RPMI8226 (cell line): ENCODE results near the gene ULK1.
"Not testable (repeated sequence)": the region's sequence is repeated elsewhere in the genome, so short reads cannot be mapped to it uniquely, and the experiment has no call there.

Experiments used
- DNase-seq: peaks from one replicate; pipeline ENCODE4 v3.0.0-alpha.2; 2015

The ULK1 gene

GRCh38 chr12:131862600-131862993, 31.8 kb upstream of the ULK1 start:
- DNase-seq: no peak

GRCh38 chr12:131862994-131863710, 31.3 kb upstream of the ULK1 start:
- DNase-seq: no peak

DNA sequence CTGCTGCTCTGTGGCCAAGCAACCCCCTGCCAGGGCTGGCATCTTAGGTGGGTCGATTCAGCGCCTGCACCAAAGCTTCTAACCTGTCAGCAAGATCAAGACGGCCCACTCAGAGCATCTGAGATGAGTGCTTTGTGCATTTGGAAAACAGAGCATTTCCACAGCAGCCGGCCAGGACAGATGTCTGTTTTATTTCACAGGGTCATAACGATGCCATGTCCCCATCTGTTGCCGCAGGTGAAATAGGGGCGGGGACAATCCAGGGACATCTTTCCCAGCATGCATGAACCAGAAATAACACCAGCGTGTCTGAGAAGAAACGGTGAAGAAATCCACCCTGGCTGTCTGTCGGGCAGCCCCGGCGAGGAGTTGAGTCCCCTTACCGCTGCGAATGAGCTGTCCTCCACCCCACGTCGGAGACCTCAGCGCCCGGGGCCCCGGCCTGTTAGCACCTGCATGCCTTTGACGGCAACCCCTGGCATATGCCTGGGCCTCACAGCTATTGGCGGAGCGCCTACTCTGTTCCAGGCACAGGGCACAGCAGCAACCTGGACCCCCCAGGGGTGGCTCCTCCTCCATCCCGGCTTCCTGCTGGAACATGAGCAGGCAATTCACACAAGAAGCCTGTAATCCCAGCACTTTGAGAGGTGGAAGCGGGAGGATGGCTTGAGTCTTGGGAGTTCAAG, 30.6 kb upstream of the ULK1 start:
- no peak for DNase-seq

- DNase-seq: no peak
Observed at GRCh38 chr12:131864469-131864868, 30.0 kb upstream of the ULK1 start.

GRCh38 chr12:131865180-131865875, 29.1 kb upstream of the ULK1 start:
- no peak for DNase-seq

DNA sequence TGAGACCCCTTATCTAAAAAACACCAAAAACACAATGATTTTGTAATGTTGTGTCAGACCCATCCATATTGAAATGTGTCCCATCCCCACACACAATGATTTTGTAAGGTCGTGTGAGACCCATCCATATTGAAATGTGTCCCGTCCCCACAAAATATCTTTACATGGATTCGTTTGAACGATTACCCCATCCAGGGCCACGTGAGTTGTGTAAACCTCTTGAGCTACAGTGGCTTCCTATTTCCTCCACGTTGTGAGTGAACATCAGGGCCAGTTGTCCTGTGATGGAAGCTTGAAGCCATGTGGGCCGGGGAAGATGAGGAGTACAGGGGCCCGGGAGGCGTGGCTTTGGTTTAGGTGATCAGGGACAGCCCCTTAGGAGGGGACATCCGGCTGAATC, 27.0 kb upstream of the ULK1 start:
- no peak for DNase-seq

DNA sequence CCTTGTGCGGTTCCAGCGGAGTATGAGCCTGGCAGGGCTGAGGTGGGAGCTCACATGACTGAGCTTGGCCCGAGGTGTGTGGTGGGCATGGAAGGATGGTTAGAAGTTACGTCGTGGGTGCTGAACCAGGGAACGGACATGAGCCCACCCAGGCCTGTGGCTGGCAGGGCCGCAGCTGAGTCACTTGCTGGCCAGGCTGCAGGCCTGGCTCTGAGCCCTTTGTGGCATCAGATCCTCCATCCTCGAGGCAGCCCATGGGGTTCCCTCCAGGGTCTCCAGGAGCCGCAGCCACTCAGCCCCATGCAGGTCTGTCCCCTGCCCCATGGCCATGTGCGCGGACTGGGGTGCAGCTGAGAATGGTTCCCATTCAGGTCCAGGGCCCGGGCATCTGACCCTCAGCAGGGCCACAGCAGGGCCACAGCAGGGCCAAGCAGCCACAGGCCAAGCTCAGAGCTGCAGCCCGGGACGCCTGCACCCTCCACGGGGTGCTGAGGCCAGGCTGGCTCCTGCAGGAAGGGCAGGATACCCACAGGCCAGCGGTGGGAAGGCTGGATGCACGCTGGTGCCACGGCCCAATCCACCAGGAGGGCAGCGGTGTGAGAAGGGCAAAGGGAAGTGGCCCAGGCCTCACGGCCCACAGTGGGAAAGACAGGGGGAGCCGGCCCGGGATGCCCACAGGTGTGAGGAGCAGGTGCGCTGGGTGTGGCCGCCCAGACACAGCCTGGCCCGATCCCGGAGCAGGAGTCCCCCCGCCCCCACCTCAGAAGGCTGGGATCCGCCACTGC, 26.3 kb upstream of the ULK1 start:
- no peak for DNase-seq

DNA sequence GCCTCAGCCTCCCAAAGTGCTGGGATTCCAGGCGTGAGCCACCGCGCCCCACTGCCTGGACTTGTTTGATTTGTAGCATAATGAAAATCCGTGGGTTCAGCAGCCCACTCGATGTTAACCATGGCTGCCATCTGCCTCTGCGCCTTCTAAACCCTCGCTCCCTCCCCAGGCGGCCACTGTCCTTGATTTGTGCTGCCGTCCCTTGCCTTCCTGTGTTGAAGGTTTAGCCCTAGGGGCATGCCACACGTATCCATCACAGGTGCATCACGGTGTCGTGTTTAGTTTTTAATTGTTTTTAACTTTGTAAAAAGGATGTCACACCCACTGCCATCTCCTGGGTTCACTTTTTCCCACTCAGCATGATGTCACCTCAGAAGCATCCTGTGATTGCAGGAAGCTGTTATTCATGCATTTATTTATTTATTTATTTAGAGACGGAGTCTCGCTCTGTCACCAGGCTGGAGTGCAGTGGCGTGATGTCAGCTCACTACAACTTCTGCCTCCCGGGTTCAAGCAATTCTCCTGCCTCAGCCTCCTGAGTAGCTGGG, 24.5 kb upstream of the ULK1 start:
- DNase-seq: no peak

- no peak for DNase-seq
Observed at GRCh38 chr12:131871677-131872076, 22.7 kb upstream of the ULK1 start.

- no peak for DNase-seq
Observed at GRCh38 chr12:131872154-131873051, 22.0 kb upstream of the ULK1 start.

DNA sequence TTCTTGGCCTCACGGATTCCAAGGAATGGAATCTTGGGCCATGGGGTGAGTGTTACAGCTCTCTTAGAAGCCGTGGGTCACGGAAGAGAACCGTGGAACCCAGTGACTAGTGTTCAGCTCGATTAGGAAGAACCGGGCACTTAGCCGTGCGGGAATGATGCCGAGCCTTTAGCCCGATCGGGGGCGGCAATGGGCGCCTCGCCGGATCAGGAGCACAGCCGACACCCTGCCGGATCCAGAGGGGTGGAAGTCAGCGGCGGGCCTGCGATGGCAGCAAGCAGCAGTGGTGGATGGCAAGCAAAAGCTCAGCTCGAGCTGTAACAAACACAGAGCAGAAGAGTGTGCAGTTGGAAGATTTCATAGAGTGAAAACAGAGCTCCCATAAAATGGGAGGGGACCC, 21.1 kb upstream of the ULK1 start:
- DNase-seq: no peak

DNA sequence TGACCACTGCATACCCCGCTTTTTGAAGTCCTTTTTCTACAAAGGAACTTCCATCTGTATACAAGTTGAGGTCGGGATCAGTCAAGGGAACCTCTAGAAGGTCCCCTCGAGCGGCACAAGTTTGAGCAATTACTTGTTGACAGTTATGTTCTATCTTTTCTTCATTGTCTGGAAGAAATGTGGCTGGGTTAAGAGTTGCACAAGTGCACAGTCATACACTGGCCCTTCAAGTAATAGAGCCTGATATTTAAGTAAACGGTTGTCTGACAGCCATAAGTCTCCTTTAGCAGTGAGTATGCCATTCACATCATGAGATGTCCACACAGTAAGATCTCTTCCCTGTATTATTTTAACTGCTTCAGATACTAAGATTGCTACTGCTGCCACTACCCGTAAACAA, 19.4 kb upstream of the ULK1 start:
- DNase-seq: not testable (repeated sequence)

- not testable (repeated sequence) for DNase-seq
Observed at GRCh38 chr12:131877216-131877615, 17.2 kb upstream of the ULK1 start.

- DNase-seq: not testable (repeated sequence)
Observed at GRCh38 chr12:131878436-131878835, 16.0 kb upstream of the ULK1 start.

- DNase-seq: no peak
Observed at GRCh38 chr12:131882804-131883520, 11.5 kb upstream of the ULK1 start.

GRCh38 chr12:131883521-131883900, 10.9 kb upstream of the ULK1 start:
- DNase-seq: no peak

DNA sequence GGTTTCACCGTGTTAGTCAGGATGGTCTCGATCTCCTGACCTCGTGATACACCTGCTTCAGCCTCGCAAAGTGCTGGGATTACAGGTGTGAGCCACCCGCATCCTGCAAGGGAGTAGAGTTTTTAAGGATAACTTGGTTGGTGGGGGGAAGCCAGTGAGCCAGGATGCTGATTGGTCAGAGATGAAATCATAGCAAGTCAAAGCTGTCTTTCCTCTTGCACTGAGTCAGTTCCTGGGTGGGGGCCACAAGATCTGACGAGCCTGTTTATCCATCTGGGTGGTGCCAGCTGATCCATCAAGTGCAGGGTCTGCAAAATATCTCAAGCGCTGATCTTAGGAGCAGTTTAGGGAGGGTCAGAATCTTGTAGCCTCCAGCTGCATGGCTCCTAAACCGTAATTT, 9.3 kb upstream of the ULK1 start:
- not testable (repeated sequence) for DNase-seq

GRCh38 chr12:131885543-131886057, 8.8 kb upstream of the ULK1 start:
- DNase-seq: no peak

DNA sequence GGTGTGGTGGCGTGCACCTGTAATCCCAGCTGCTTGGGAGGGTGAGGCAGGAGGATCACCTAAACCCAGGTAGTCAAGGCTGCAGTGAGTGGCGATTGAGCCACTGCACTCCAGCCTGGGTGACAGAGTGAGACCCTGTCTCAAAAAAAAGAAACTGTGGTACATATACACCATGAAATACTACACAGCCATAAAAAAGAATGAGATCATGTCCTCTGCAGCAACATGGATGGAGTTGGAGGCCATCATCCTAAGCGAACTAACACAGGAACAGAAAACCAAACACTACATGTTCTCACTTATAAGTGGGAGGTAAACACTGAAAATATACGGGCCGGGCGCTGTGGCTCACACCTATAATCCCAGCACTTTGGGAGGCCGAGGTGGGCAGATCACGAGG, 2.7 kb upstream of the ULK1 start:
- DNase-seq: not testable (repeated sequence)

DNA sequence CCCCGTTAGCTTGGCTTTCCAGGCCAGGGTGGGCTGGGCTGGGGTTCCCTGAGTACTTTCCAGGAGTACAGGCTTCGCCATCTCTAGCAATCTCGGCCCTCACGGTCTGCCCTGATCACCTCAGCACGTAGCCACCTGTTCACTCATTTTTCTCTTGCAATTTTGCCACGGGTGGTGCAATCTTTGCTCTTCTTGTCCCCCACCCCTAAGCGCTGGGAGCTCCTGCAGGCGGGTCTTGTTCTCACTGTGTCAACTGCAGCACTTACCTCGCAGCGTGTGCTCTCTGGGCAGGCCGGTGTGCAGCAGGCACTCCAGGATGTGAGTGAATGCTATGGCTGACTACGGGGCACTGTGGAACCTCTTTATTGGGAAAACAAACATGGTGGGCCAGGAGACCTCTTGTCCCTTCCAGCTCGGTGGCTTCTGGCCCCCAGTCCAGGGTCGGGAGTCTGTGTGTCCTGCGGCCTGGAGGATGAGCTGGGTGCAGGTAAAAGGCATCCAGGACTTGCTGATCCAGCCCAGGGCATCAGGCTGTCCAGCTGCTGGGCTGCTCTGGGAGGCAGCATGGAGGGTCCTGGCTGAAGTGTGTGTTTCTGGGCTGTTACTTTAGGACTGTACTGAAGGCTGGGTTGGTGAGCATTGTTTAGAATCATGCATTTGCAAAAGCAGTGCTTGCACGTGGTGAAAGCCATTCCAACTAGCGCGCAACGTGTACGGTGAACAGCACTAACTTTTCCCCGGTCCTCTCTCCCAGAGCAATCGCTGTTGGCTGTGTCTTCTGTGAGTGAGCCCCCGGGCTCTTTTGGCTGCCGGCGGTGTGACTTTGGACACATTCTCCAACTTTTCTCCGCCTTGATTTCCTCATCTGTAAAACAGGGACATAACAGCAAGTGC, 1.5 kb upstream of the ULK1 start:
- DNase-seq: no peak
